WI38 (cell line): Measurements from ENCODE around the gene RAD51D.

Source experiments
- H3K4me3 ChIP-seq: 2 replicates; pipeline ENCODE4 v1.5.1; 2011; ENCODE audit warnings: low read depth, mild to moderate bottlenecking, control low read depth, low read length
- CTCF ChIP-seq: IDR thresholded peaks from 2 replicates; pipeline ENCODE4 v1.5.1; 2012; ENCODE audit warnings: low read depth, mild to moderate bottlenecking, control low read depth, low read length

RAD51D gene

GRCh38 chr17:35138218-35138617, 18.6 kb upstream of the RAD51D start:
- TF ChIP-seq CTCF: no peak

GRCh38 chr17:35135322-35135721, 15.7 kb upstream of the RAD51D start:
- no peak for TF ChIP-seq CTCF
- no peak overlapping the region for H3K4me3 ChIP-seq

More at GRCh38 chr17:35138218-35138617, 18.6 kb upstream of the RAD51D start:
- H3K4me3 ChIP-seq: no peak overlapping the region

- no peak for TF ChIP-seq CTCF
- no peak overlapping the region for H3K4me3 ChIP-seq
These were observed 13.3 kb upstream of the RAD51D start for GRCh38 chr17:35132816-35133550.

GRCh38 chr17:35132099-35132498, 12.4 kb upstream of the RAD51D start:
- TF ChIP-seq CTCF: no peak
- H3K4me3 ChIP-seq: no peak overlapping the region

GRCh38 chr17:35130392-35130791, 10.7 kb upstream of the RAD51D start:
- H3K4me3 ChIP-seq: no peak overlapping the region
- no peak for TF ChIP-seq CTCF

GRCh38 chr17:35129973-35130351, 10.3 kb upstream of the RAD51D start:
- TF ChIP-seq CTCF: no peak
- H3K4me3 ChIP-seq: no peak overlapping the region

- no peak overlapping the region for H3K4me3 ChIP-seq
- no peak for TF ChIP-seq CTCF
These were observed 9.7 kb upstream of the RAD51D start for GRCh38 chr17:35129154-35129972.
